CD4-positive, CD25-positive, alpha-beta regulatory T cell (primary cell): ENCODE results near the gene GOLGA8T. TPM values are rescaled to one million over a fixed set of nuclear protein-coding genes. Genes with fewer than 3 reads are reported as not detected.
"Not testable (repeated sequence)": the region's sequence is repeated elsewhere in the genome, so short reads cannot be mapped to it uniquely, and the experiment has no call there.

Source experiments
- ATAC-seq, 2 donors: fragments of 150-1000 bp; cut with Tn5 transposase; one replicate each; pipeline ENCODE4 v1.10.0; 2021; ENCODE audit warnings: low read depth in 2 of 2, moderate number of reproducible peaks in 2 of 2, moderate library complexity in 1 of 2
- DNase-seq, 3 donors: peaks; one replicate each; pipeline versions ENCODE4 v3.0.0 to v3.0.0-alpha.2; 2012 to 2022; ENCODE audit warnings: mixed read lengths in 1 of 3
- H3K27ac ChIP-seq: one replicate; pipeline ENCODE4 v1.7.0; 2013; ENCODE audit warnings: mild to moderate bottlenecking, low read length; ENCODE audit not compliant: insufficient read depth, poor library complexity, severe bottlenecking
- H3K27me3 ChIP-seq: one replicate; pipeline ENCODE4 v1.7.0; 2013; ENCODE audit warnings: low read length; ENCODE audit not compliant: control insufficient read depth, insufficient read depth
- H3K36me3 ChIP-seq: one replicate; pipeline ENCODE4 v1.7.0; 2013; ENCODE audit warnings: mild to moderate bottlenecking, low read length, moderate library complexity; ENCODE audit not compliant: control insufficient read depth, insufficient read depth
- H3K4me1 ChIP-seq: 2 replicates; pipeline ENCODE4 v1.7.0; 2013; ENCODE audit warnings: mild to moderate bottlenecking, low read length; ENCODE audit not compliant: insufficient read depth, control insufficient read depth, poor library complexity, severe bottlenecking
- H3K4me3 ChIP-seq: one replicate; pipeline ENCODE4 v1.7.0; 2013; ENCODE audit warnings: low read depth, mild to moderate bottlenecking, low read length, moderate library complexity
- H3K9me3 ChIP-seq, 2 experiments: 1 replicate in 1 of 2; 2 replicates in 1 of 2; pipeline ENCODE4 v1.7.0; 2013; ENCODE audit warnings: low read length in 2 of 2, mild to moderate bottlenecking in 1 of 2, moderate library complexity in 1 of 2; ENCODE audit not compliant: control insufficient read depth in 2 of 2
- H3K27ac Mint-ChIP-seq, 3 donors: one replicate each; pipeline ENCODE4 v1.8.0; 2020 to 2022; ENCODE audit warnings: mild to moderate bottlenecking in 3 of 3, mixed read lengths in 3 of 3, moderate library complexity in 2 of 3
- H3K27me3 Mint-ChIP-seq: one replicate; pipeline ENCODE4 v1.8.0; 2022; ENCODE audit warnings: mild to moderate bottlenecking, mixed read lengths
- H3K36me3 Mint-ChIP-seq: one replicate; pipeline ENCODE4 v1.8.0; 2020; ENCODE audit warnings: mixed read lengths
- H3K4me1 Mint-ChIP-seq, 4 donors: one replicate each; pipeline ENCODE4 v1.8.0; 2020 to 2022; ENCODE audit warnings: mixed read lengths in 4 of 4, mild to moderate bottlenecking in 1 of 4
- H3K4me3 Mint-ChIP-seq, 4 donors: one replicate each; pipeline ENCODE4 v1.8.0; 2020 to 2022; ENCODE audit warnings: mild to moderate bottlenecking in 4 of 4, mixed read lengths in 4 of 4, moderate library complexity in 3 of 4
- H3K9me3 Mint-ChIP-seq, 7 donors: one replicate each; pipeline ENCODE4 v1.8.0; 2020 to 2022; ENCODE audit warnings: mixed read lengths in 7 of 7, mild to moderate bottlenecking in 3 of 7, moderate library complexity in 2 of 7
- polyA plus RNA-seq, 4 donors: library from polyadenylated mRNA; unstranded; fragments of 300-500 nt; fragmentation: Illumina TruSeq; gene quantifications; one replicate each; pipeline ENCODE4 v1.2.3, GENCODE V29; 2021
- total RNA-seq: library from RNA; stranded (reverse); gene quantifications from one replicate; pipeline ENCODE4 v1.2.3, GENCODE V29; 2022

The GOLGA8T gene
- total RNA-seq (not detected), polyA plus RNA-seq (not detected)

- not testable (repeated sequence) for H3K9me3 Mint-ChIP-seq, H3K27ac Mint-ChIP-seq, H3K4me1 Mint-ChIP-seq, DNase-seq, H3K27ac ChIP-seq, H3K36me3 ChIP-seq, H3K36me3 Mint-ChIP-seq, H3K4me3 ChIP-seq, H3K4me1 ChIP-seq, H3K4me3 Mint-ChIP-seq, ATAC-seq, H3K27me3 Mint-ChIP-seq, H3K9me3 ChIP-seq, H3K27me3 ChIP-seq
These were observed at the start of gene GOLGA8T for GRCh38 chr15:30134751-30135150. Gene GOLGA8T, plus strand, starts transcription at chr15:30135051. Its CDS starts 98 bp downstream, at chr15:30135149.

DNA sequence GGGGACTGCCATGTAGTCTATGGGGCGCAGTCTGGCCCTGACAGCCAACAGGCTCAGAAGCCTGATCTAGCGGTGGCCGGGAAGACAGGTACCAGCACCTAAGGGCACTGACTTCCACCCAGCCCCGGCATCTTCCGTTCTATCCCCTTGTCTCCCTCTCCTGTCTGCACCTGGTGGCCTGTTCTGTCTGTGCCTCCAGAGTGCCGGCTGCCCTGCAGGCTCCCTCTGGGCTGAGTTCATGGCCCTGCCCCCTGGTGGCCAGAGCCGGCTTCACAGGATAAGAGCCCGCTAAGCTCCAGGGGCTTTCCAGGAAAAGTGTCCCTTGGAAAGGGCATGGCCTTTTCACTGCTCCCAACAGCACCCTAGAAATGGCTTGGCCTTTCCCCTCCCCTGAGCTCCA lies 37.0 kb upstream of the GOLGA8T start:
- H3K4me3 ChIP-seq, H3K27ac Mint-ChIP-seq, H3K27ac ChIP-seq, H3K9me3 ChIP-seq, H3K36me3 ChIP-seq, H3K4me1 ChIP-seq, H3K36me3 Mint-ChIP-seq, H3K9me3 Mint-ChIP-seq, H3K27me3 ChIP-seq, H3K4me1 Mint-ChIP-seq, H3K4me3 Mint-ChIP-seq, H3K27me3 Mint-ChIP-seq, DNase-seq: not testable (repeated sequence)
- peak; percentile 66 to 71 for ATAC-seq

- not testable (repeated sequence) for H3K27ac Mint-ChIP-seq, H3K4me3 ChIP-seq, H3K9me3 Mint-ChIP-seq, H3K27ac ChIP-seq, H3K36me3 Mint-ChIP-seq, H3K4me3 Mint-ChIP-seq, H3K4me1 Mint-ChIP-seq, H3K36me3 ChIP-seq, H3K27me3 Mint-ChIP-seq, H3K4me1 ChIP-seq, H3K27me3 ChIP-seq, H3K9me3 ChIP-seq, ATAC-seq, DNase-seq
These were observed 32.0 kb upstream of the GOLGA8T start for GRCh38 chr15:30102890-30103289.

DNA sequence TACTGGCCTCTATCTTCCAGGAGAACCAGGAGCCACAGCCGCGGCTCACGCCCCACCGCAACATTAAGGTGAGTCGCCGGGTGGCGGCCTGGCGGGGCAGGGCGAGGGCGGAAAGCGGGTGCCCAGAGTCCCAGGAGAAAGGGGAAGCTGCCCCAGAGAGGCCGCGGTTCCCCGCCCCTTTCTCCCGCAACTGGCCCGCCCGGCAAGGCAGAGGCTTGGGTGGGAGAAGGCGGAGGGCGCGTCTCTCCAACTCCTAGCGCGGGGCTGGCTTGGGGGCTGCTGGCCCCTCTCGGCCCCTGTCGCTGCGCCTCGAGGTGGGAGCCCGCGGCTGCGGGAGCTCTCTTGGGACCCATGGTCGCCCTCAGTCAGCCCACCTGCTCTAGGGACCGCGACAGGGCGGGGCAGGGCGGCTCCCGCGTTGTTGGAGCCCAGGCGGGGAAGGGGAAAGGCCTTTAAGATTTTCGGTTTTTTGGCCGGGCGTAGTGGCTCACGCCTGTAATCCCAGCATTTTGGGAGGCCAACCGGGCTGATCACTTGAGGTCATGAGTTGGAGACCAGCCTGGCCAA lies 30.8 kb upstream of the GOLGA8T start:
- not testable (repeated sequence) for H3K4me1 ChIP-seq, ATAC-seq, H3K4me1 Mint-ChIP-seq, H3K36me3 ChIP-seq, H3K9me3 Mint-ChIP-seq, H3K9me3 ChIP-seq, H3K27ac Mint-ChIP-seq, H3K27ac ChIP-seq, H3K4me3 ChIP-seq, H3K4me3 Mint-ChIP-seq, DNase-seq, H3K27me3 ChIP-seq, H3K27me3 Mint-ChIP-seq, H3K36me3 Mint-ChIP-seq

GRCh38 chr15:30110591-30110990 lies 24.3 kb upstream of the GOLGA8T start:
- not testable (repeated sequence) for H3K4me3 Mint-ChIP-seq, H3K27me3 Mint-ChIP-seq, H3K9me3 Mint-ChIP-seq, H3K27ac ChIP-seq, H3K4me1 ChIP-seq, H3K36me3 ChIP-seq, H3K36me3 Mint-ChIP-seq, H3K4me1 Mint-ChIP-seq, H3K9me3 ChIP-seq, H3K27ac Mint-ChIP-seq, DNase-seq, H3K4me3 ChIP-seq, H3K27me3 ChIP-seq
- ATAC-seq, result peak in 1 of 2 donors; percentile 22

DNA sequence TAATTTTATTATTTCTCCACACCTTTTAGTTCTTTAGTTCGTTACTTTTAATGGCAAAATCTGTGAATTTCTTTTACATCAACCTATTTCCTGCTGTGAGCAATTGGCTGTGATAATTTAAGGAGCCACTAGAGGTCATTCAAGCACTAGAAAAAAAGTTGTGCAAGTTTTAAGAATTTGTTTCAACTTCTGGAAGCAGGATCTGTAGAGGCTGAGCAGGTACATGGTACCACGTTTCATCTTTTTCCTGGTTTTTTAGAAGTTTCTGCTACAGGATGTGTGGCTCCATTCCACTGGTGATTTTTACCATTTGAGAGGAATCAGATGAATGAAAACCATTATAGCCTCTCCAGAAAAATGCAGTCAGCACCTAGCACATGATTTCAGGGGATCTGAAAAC lies 4.8 kb upstream of the GOLGA8T start:
- not testable (repeated sequence) for H3K27ac ChIP-seq, ATAC-seq, H3K9me3 ChIP-seq, H3K27ac Mint-ChIP-seq, H3K4me3 Mint-ChIP-seq, H3K9me3 Mint-ChIP-seq, H3K27me3 ChIP-seq, H3K4me3 ChIP-seq, H3K36me3 Mint-ChIP-seq, H3K27me3 Mint-ChIP-seq, H3K36me3 ChIP-seq, H3K4me1 ChIP-seq, H3K4me1 Mint-ChIP-seq
- peak in 2 of 3 donors; percentile 7 to 23 for DNase-seq

GRCh38 chr15:30143246-30143645 lies 8.4 kb downstream of the GOLGA8T start:
- ATAC-seq, H3K9me3 Mint-ChIP-seq, H3K27ac Mint-ChIP-seq, H3K36me3 ChIP-seq, H3K4me3 ChIP-seq, H3K4me3 Mint-ChIP-seq, DNase-seq, H3K4me1 ChIP-seq, H3K27me3 Mint-ChIP-seq, H3K9me3 ChIP-seq, H3K4me1 Mint-ChIP-seq, H3K36me3 Mint-ChIP-seq, H3K27ac ChIP-seq, H3K27me3 ChIP-seq: not testable (repeated sequence)

DNA sequence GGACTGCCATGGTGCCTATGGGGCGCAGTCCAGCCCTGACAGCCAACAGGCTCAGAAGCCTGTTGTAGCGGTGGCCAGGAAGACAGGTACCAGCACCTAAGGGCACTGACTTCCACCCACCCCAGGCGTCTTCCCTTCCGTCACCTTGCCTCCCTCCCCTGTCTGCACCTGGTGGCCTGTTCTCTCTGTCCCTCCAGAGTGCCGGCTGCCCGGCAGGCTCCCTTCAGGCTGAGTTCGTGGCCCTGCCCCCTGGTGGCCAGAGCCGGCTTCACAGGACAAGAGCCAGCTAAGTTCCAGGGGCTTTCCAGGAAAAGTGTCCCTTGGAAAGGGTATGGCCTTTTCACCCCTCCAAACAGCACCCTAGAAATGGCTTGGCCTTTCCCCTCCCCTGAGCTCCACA lies 15.0 kb downstream of the GOLGA8T start:
- not testable (repeated sequence) for H3K27ac ChIP-seq

More for the DNA sequence above, 15.0 kb downstream of the GOLGA8T start:
- not testable (repeated sequence) for H3K4me1 Mint-ChIP-seq, H3K9me3 ChIP-seq, H3K4me3 ChIP-seq, H3K9me3 Mint-ChIP-seq, H3K4me1 ChIP-seq, H3K27me3 Mint-ChIP-seq, DNase-seq, ATAC-seq, H3K27ac Mint-ChIP-seq, H3K36me3 Mint-ChIP-seq, H3K36me3 ChIP-seq, H3K27me3 ChIP-seq, H3K4me3 Mint-ChIP-seq
